Ovary (tissue), 9 donors: ENCODE data around the gene NOBOX. TPM values are rescaled to one million over a fixed set of nuclear protein-coding genes. Genes with fewer than 3 reads are reported as not detected.

ENCODE experiments used
- DNase-seq, 5 donors: peaks; one replicate each; pipeline ENCODE4 v3.0.0-alpha.2; 2019 to 2020
- H3K27ac ChIP-seq, 2 donors: fragments of 200-600 bp; one replicate each; pipeline versions ENCODE4 v1.5.1 to v1.8.0; 2019 to 2022
- H3K27me3 ChIP-seq: fragments of 200-600 bp; one replicate; pipeline ENCODE4 v1.8.0; 2022
- H3K36me3 ChIP-seq: fragments of 200-600 bp; sonication (generic); one replicate; pipeline ENCODE4 v1.5.1; 2019
- H3K4me1 ChIP-seq: one replicate; pipeline ENCODE4 v1.8.1; 2013; ENCODE audit warnings: mild to moderate bottlenecking, moderate library complexity; ENCODE audit not compliant: insufficient read depth
- H3K4me3 ChIP-seq: fragments of 200-600 bp; sonication (generic); one replicate; pipeline ENCODE4 v1.5.1; 2017
- H3K9me3 ChIP-seq, 2 donors: fragments of 200-600 bp in 1 of 2; sonication (generic) in 1 of 2; one replicate each; pipeline versions ENCODE4 v1.5.1 to v1.8.1; 2013 to 2019; ENCODE audit warnings: mild to moderate bottlenecking in 1 of 2, moderate library complexity in 1 of 2
- EP300 ChIP-seq: sonication (generic); formaldehyde crosslinking; IDR thresholded peaks from one replicate; pipeline ENCODE4 v1.6.1; 2017; ENCODE audit warnings: antibody characterized with exemption
- POLR2A ChIP-seq: fragments of 450-650 bp; IDR thresholded peaks from one replicate; pipeline ENCODE4 v1.6.1; 2017; ENCODE audit warnings: antibody characterized with exemption, mild to moderate bottlenecking, moderate library complexity
- WGBS, 3 donors: extraction: QIAGEN DNeasy Blood & Tissue Kit in 1 of 3; methylation state at CpG; one replicate each; pipeline versions ENCODE4 v1.1.5 to v1.1.7; 2013 to 2017; 5-methylcytosine and 5-hydroxymethylcytosine counted together
- intact Hi-C, 4 donors: fragments of 100-400 bp; cut with DNase I; formaldehyde crosslinking; loops; one replicate each; pipeline versions ENCODE4 v1.11.0 to v1.15.1; 2022 to 2023
- polyA plus RNA-seq, 2 donors: library from polyadenylated mRNA; stranded (reverse); fragments of 200-250 nt in 1 of 2; fragments of 350-450 nt in 1 of 2; fragmentation: Illumina TruSeq in 1 of 2; extraction: RNeasy Lipid Tissue Mini Kit (QIAGEN cat#74804) in 1 of 2; gene quantifications; one replicate each; pipeline ENCODE4 v1.2.3, GENCODE V29; 2013 to 2014
- total RNA-seq, 7 donors: library from RNA; depleted of rRNA in 2 of 7; stranded (reverse); fragments of >200 nt in 2 of 7; fragmentation: NEBNext Ultra II Directional in 3 of 7; extraction: Animal tissue kit (Norgen Biotek cat#: 25700) in 3 of 7; gene quantifications; one replicate each; pipeline versions ENCODE4 v1.1.0 to v1.2.4, GENCODE V29; 2016 to 2023
- TF ChIP-seq, protein P1 (sequence below), 3 donors: fragments of 450-650 bp in 2 of 3; fragments of 200-600 bp in 1 of 3; IDR thresholded peaks; one replicate each; pipeline versions ENCODE4 v1.5.1 to v1.8.0; 2016 to 2022; ENCODE audit warnings: antibody characterized with exemption in 3 of 3, mild to moderate bottlenecking in 1 of 3
- donor health status: DM: no; HTN: no; CAD: no; lungs with moderate emphysema.
- donor health status: DM: no; HTN: no; CAD: no.
- donor health status: Bipolar disorder and iron deficiency.
- donor health status: DM: yes; HTN: yes; CAD: no.
- donor health status: DM: no; HTN: no; CAD: no.
- donor health status: DM: yes; HTN: yes; CAD: no.

The NOBOX gene
- total and polyA plus RNA-seq, 9 donors: 0.36 TPM; not detected in 8

DNA sequence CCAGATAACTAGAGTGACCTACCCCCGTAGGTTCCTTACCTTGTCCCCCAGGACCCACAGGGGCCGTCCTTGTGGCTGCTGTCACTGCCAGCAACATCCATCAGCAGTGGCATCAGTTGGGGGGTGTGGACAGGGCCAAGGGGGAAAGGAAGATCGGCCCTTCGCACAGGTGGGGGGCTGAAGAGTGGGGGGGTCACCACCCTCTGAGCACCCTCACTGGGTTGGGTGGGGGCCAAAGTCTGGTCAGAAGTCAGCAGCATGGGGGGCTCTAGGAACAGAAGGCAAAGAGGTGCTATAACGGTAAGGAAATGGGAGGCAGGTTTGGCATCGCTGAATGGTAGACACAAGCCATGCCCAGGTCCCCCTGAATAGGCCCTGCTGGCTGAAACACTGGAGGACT is 4.6 kb downstream of the NOBOX start:
- Histone ChIP-seq H3K4me1 (no peaks in the 10 kb centered on the region), H3K27me3 (no peaks in the 10 kb centered on the region), H3K36me3 (no peaks in the 10 kb centered on the region), H3K4me3 (no peak overlapping the region), H3K9me3 (no peaks in the 10 kb centered on the region), H3K27ac (no peak overlapping the region)
- TF ChIP-seq EP300: no peak
- TF ChIP-seq, protein P1, sequence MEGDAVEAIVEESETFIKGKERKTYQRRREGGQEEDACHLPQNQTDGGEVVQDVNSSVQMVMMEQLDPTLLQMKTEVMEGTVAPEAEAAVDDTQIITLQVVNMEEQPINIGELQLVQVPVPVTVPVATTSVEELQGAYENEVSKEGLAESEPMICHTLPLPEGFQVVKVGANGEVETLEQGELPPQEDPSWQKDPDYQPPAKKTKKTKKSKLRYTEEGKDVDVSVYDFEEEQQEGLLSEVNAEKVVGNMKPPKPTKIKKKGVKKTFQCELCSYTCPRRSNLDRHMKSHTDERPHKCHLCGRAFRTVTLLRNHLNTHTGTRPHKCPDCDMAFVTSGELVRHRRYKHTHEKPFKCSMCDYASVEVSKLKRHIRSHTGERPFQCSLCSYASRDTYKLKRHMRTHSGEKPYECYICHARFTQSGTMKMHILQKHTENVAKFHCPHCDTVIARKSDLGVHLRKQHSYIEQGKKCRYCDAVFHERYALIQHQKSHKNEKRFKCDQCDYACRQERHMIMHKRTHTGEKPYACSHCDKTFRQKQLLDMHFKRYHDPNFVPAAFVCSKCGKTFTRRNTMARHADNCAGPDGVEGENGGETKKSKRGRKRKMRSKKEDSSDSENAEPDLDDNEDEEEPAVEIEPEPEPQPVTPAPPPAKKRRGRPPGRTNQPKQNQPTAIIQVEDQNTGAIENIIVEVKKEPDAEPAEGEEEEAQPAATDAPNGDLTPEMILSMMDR (IDR thresholded peaks at IDR 0.05): no peak
- TF ChIP-seq POLR2A: no peak
- WGBS, 3 donors: 86 to 88% (median 86%) methylated on average over 6 of the region's 6 CpGs
- intact Hi-C loops: no loop called here
- DNase-seq: no peak

- DNase-seq: no peak
- Histone ChIP-seq H3K27me3 (no peaks in the 10 kb centered on the region), H3K9me3 (no peaks in the 10 kb centered on the region), H3K4me3 (no peak overlapping the region), H3K27ac (no peak overlapping the region), H3K36me3 (no peaks in the 10 kb centered on the region), H3K4me1 (no peaks in the 10 kb centered on the region)
- intact Hi-C loops: no loop called here
- 82 to 86% (median 85%) methylated on average over 9 of the region's 9 CpGs for WGBS, 3 donors
- TF ChIP-seq EP300: no peak
- TF ChIP-seq, protein P1 (IDR thresholded peaks at IDR 0.05): no peak
- no peak for TF ChIP-seq POLR2A
Measured at GRCh38 chr7:144398291-144398690, 5.2 kb downstream of the NOBOX start.

DNA sequence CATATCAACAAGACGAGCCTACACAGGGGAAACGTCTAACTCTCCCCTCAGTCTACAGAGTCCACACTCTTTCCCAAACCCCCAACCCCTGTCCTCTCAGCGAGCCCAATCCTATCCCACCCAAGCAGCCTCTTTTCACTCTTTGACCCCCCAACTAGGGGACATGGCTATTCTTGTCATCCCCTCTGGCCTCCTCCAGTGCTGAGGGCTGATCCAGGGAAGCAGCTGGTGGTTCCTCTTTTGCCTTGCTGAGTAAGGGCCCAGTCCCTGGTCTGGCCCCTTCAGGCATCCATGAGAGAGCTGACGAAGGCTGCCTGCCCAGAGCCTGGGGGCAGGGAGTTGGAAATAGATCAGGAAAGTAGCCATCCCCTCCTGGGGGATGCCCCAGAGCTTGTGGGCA is 6.4 kb downstream of the NOBOX start:
- H3K27me3 ChIP-seq: no peaks in the 10 kb centered on the region
- intact Hi-C loops: no loop called here
- H3K9me3 ChIP-seq: no peaks in the 10 kb centered on the region
- no peaks in the 10 kb centered on the region for H3K4me1 ChIP-seq
- TF ChIP-seq EP300: no peak
- TF ChIP-seq, protein P1 (IDR thresholded peaks at IDR 0.05): no peak
- TF ChIP-seq POLR2A: no peak
- no peak overlapping the region for H3K27ac ChIP-seq
- no peaks in the 10 kb centered on the region for H3K36me3 ChIP-seq
- DNase-seq: no peak
- no peak overlapping the region for H3K4me3 ChIP-seq
- WGBS, 3 donors: 86 to 93% (median 90%) methylated on average over 4 of the region's 4 CpGs

GRCh38 chr7:144391823-144392255 is 11.7 kb downstream of the NOBOX start:
- TF ChIP-seq, protein P1 (IDR thresholded peaks at IDR 0.05): peak; percentile 44 to 63 (median 58)
- TF ChIP-seq EP300 (no peak), POLR2A (no peak)
- Histone ChIP-seq H3K9me3 (no peaks in the 10 kb centered on the region), H3K27ac (no peak overlapping the region), H3K4me1 (peaks cover 2% of the 10 kb centered on the region), H3K36me3 (no peaks in the 10 kb centered on the region), H3K27me3 (no peaks in the 10 kb centered on the region), H3K4me3 (no peak overlapping the region)
- DNase-seq: peak in 1 of 5 donors; percentile 35
- WGBS, 3 donors: 1% methylated on average over 8 of the region's 8 CpGs
- intact Hi-C loops: no loop called here

- Histone ChIP-seq H3K27me3 (no peaks in the 10 kb centered on the region), H3K4me1 (peaks cover 2% of the 10 kb centered on the region), H3K36me3 (no peaks in the 10 kb centered on the region), H3K27ac (no peak overlapping the region), H3K9me3 (no peaks in the 10 kb centered on the region), H3K4me3 (no peak overlapping the region)
- no peak for DNase-seq
- TF ChIP-seq, protein P1 (IDR thresholded peaks at IDR 0.05): no peak
- TF ChIP-seq EP300 (no peak), POLR2A (no peak)
- WGBS, 3 donors: 76 to 87% (median 82%) methylated on average over 4 of the region's 4 CpGs
- intact Hi-C loops: no loop called here
Measured at GRCh38 chr7:144391014-144391413, 12.5 kb downstream of the NOBOX start.
